GM21515 (cell line): Measurements from ENCODE around the gene LRRC8B.
"Not testable (repeated sequence)": the region's sequence is repeated elsewhere in the genome, so short reads cannot be mapped to it uniquely, and the experiment has no call there.

Experiments used
- ATAC-seq: cut with Tn5 transposase; IDR thresholded peaks from one replicate; pipeline ENCODE4 v1.9.1; 2021; ENCODE audit not compliant: unreplicated experiment

The LRRC8B gene

GRCh38 chr1:89606227-89606980 is 81.8 kb downstream of the LRRC8B start:
- ATAC-seq, result peak; percentile 41

- ATAC-seq, result no peak
Observed at GRCh38 chr1:89607156-89607555, 82.5 kb downstream of the LRRC8B start.

GRCh38 chr1:89607586-89608318 is 83.1 kb downstream of the LRRC8B start:
- no peak for ATAC-seq

GRCh38 chr1:89608319-89608983 is 83.8 kb downstream of the LRRC8B start:
- no peak for ATAC-seq

GRCh38 chr1:89608984-89609725 is 84.5 kb downstream of the LRRC8B start:
- no peak for ATAC-seq

- no peak for ATAC-seq
Observed at GRCh38 chr1:89609781-89610456, 85.3 kb downstream of the LRRC8B start.

GRCh38 chr1:89610457-89611011 is 85.9 kb downstream of the LRRC8B start:
- ATAC-seq, result no peak

GRCh38 chr1:89611721-89612120 is 87.1 kb downstream of the LRRC8B start:
- peak; percentile 97 for ATAC-seq

- no peak for ATAC-seq
Observed at GRCh38 chr1:89613928-89614327, 89.3 kb downstream of the LRRC8B start.

- no peak for ATAC-seq
Observed at GRCh38 chr1:89615676-89616598, 91.3 kb downstream of the LRRC8B start.

- ATAC-seq, result no peak
Observed at GRCh38 chr1:89616844-89617627, 92.4 kb downstream of the LRRC8B start.

- ATAC-seq, result no peak
Observed at GRCh38 chr1:89620664-89621063, 96.0 kb downstream of the LRRC8B start.

- ATAC-seq, result no peak
Observed at GRCh38 chr1:89622895-89623294, 98.3 kb downstream of the LRRC8B start.

GRCh38 chr1:89624314-89624713 is 99.7 kb downstream of the LRRC8B start:
- ATAC-seq, result no peak

GRCh38 chr1:89624715-89625323 is 100.2 kb downstream of the LRRC8B start:
- no peak for ATAC-seq

- no peak for ATAC-seq
Observed at GRCh38 chr1:89627596-89627962, 103.0 kb downstream of the LRRC8B start.

GRCh38 chr1:89629146-89629545 is 104.5 kb downstream of the LRRC8B start:
- no peak for ATAC-seq

- ATAC-seq, result not testable (repeated sequence)
Observed at GRCh38 chr1:89629600-89629999, 105.0 kb downstream of the LRRC8B start.
